Common myeloid progenitor, CD34-positive (primary cell): ENCODE measurements around the gene DHTKD1.
"Not testable (repeated sequence)": the region's sequence is repeated elsewhere in the genome, so short reads cannot be mapped to it uniquely, and the experiment has no call there.

Experiments used
- CTCF ChIA-PET: fragments of 350-600 bp; sonication (Branson Sonifier 250); formaldehyde crosslinking; loops from one replicate; lab custom pipeline; 2021; ENCODE audit warnings: antibody characterized with exemption; lab: Charles Lee
- POLR2A ChIA-PET: fragments of 350-600 bp; sonication (Branson Sonifier 250); formaldehyde crosslinking; loops from one replicate; lab custom pipeline; 2021; ENCODE audit warnings: antibody characterized with exemption; lab: Charles Lee
- DNase-seq, 3 donors: peaks; one replicate each; pipeline versions ENCODE4 v3.0.0 to v3.0.0-alpha.2; 2013
- H3K27ac ChIP-seq, 2 experiments: 1 replicate in 1 of 2; 2 replicates in 1 of 2; pipeline ENCODE4 v1.7.0; 2013; ENCODE audit warnings: inconsistent platforms in 2 of 2, low read length in 2 of 2, mild to moderate bottlenecking in 2 of 2, low read depth in 1 of 2, moderate library complexity in 1 of 2; ENCODE audit not compliant: severe bottlenecking in 2 of 2, insufficient read depth in 1 of 2, poor library complexity in 1 of 2
- H3K27me3 ChIP-seq, 5 experiments: replicated peaks in 2 of 5; 1 replicate in 3 of 5; 2 replicates in 2 of 5; pipeline versions ENCODE4 v1.6.1 to v1.7.0; 2013; ENCODE audit warnings: low read length in 4 of 5, mild to moderate bottlenecking in 2 of 5, moderate library complexity in 2 of 5, inconsistent platforms in 1 of 5; ENCODE audit not compliant: insufficient read depth in 5 of 5, control insufficient read depth in 4 of 5
- H3K36me3 ChIP-seq, 4 experiments: 1 replicate in 2 of 4; 2 replicates in 2 of 4; pipeline versions ENCODE4 v1.6.1 to v1.7.0; 2013; ENCODE audit warnings: low read length in 3 of 4, control low read depth in 1 of 4, mild to moderate bottlenecking in 1 of 4; ENCODE audit not compliant: control insufficient read depth in 4 of 4, insufficient read depth in 4 of 4
- H3K4me1 ChIP-seq, 4 experiments: 1 replicate in 3 of 4; 2 replicates in 1 of 4; pipeline versions ENCODE4 v1.6.1 to v1.7.1; 2013; ENCODE audit warnings: low read length in 3 of 4, mild to moderate bottlenecking in 3 of 4, control low read depth in 1 of 4, inconsistent platforms in 1 of 4, moderate library complexity in 1 of 4; ENCODE audit not compliant: control insufficient read depth in 4 of 4, insufficient read depth in 4 of 4; ENCODE audit errors: control extremely low read depth in 1 of 4
- H3K4me3 ChIP-seq, 7 experiments: 1 replicate in 4 of 7; 2 replicates in 3 of 7; pipeline versions ENCODE4 v1.5.1 to v1.7.0; 2013; ENCODE audit warnings: mild to moderate bottlenecking in 7 of 7, low read length in 6 of 7, moderate library complexity in 6 of 7, inconsistent platforms in 2 of 7, low read depth in 2 of 7, control low read depth in 1 of 7; ENCODE audit not compliant: insufficient read depth in 4 of 7, control insufficient read depth in 1 of 7; ENCODE audit errors: extremely low read depth in 1 of 7
- H3K9me3 ChIP-seq, 5 experiments: 1 replicate in 4 of 5; 2 replicates in 1 of 5; pipeline versions ENCODE4 v1.6.1 to v1.7.1; 2013; ENCODE audit warnings: low read length in 4 of 5, mild to moderate bottlenecking in 2 of 5, inconsistent platforms in 1 of 5, low read depth in 1 of 5, moderate library complexity in 1 of 5; ENCODE audit not compliant: control insufficient read depth in 4 of 5, insufficient read depth in 2 of 5; ENCODE audit errors: control extremely low read depth in 1 of 5
- WGBS: methylation state at CpG from one replicate; pipeline ENCODE4 v1.1.5; 2013; ENCODE audit not compliant: insufficient coverage; 5-methylcytosine and 5-hydroxymethylcytosine counted together

DHTKD1 gene

GRCh38 chr10:12063483-12063818 is 5.3 kb upstream of the DHTKD1 start:
- DNase-seq = peak in 2 of 3 donors; percentile 52 to 69
- no peaks in the 10 kb centered on the region for H3K9me3 ChIP-seq
- H3K4me1 ChIP-seq = peaks cover 0 to 18% (median 4%) of the 10 kb centered on the region in 4 experiments
- no CpG with 5 or more reads among the region's 3 CpGs for WGBS
- H3K27ac ChIP-seq = no peak overlapping the region
- CTCF ChIA-PET = interaction anchor here (1.0 to 1.3 kb wide), 4 partner anchors 10 to 54 kb away, joined by 3 to 6 read pairs (median 4); no protein-coding TSS in a partner anchor
- H3K27me3 ChIP-seq = no peaks in the 10 kb centered on the region
- H3K4me3 ChIP-seq = no peak overlapping the region
- no peaks in the 10 kb centered on the region for H3K36me3 ChIP-seq
- POLR2A ChIA-PET = interaction anchor here (0.5 kb wide), 1 partner anchor 69 kb away, joined by 5 read pairs; no protein-coding TSS in a partner anchor

- no peak overlapping the region for H3K4me3 ChIP-seq
- no peak overlapping the region for H3K27ac ChIP-seq
- CTCF ChIA-PET = interaction anchor here (0.6 to 1.7 kb wide), 4 partner anchors 12 to 1263 kb away, joined by 3 to 6 read pairs (median 4); no protein-coding TSS in a partner anchor
- DNase-seq = no peak
- 100% methylated on average over 2 of the region's 2 CpGs for WGBS
- no peaks in the 10 kb centered on the region for H3K36me3 ChIP-seq
- H3K27me3 ChIP-seq = no peaks in the 10 kb centered on the region
- no peaks in the 10 kb centered on the region for H3K9me3 ChIP-seq
- POLR2A ChIA-PET = interaction anchor here (0.6 kb wide), 1 partner anchor 113 kb away, joined by 4 read pairs; no protein-coding TSS in a partner anchor
- H3K4me1 ChIP-seq = peaks cover 7 to 23% (median 13%) of the 10 kb centered on the region in 4 experiments
Observed at GRCh38 chr10:12067336-12067735, 1.4 kb upstream of the DHTKD1 start.

DNA sequence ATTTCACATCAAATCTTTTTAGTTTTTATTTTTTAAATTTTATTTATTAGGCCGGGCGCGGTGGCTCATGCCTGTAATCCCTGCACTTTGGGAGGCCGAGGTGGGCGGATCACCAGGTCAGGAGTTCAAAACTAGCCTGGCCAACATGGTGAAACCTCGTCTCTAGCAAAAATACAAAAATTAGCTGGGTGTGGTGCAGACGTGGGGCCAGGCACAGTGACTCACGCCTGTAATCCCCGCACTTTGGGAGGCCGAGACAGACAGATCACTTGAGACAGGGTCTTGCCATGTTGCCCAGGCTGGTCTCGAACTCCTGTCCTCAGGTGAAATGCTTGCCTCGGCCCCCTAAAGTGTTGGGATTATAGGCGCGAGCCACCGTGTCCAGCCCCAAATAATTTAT is 2.7 kb downstream of the DHTKD1 start:
- H3K9me3 ChIP-seq, DNase-seq, POLR2A ChIA-PET, H3K27ac ChIP-seq, CTCF ChIA-PET, H3K4me3 ChIP-seq, H3K36me3 ChIP-seq, H3K27me3 ChIP-seq: not testable (repeated sequence)
- H3K4me1 ChIP-seq = peaks cover 7 to 12% (median 10%) of the 10 kb centered on the region in 4 experiments
- WGBS = 98% methylated on average over 10 of the region's 15 CpGs

- Histone ChIP-seq H3K27me3 (no peaks in the 10 kb centered on the region), H3K4me1 (peaks cover 7 to 19% (median 16%) of the 10 kb centered on the region in 4 experiments), H3K9me3 (no peaks in the 10 kb centered on the region), H3K27ac (no peak overlapping the region), H3K4me3 (no peak overlapping the region), H3K36me3 (peaks cover 0 to 6% (median 2%) of the 10 kb centered on the region in 4 experiments)
- CTCF ChIA-PET = interaction anchor here (0.9 to 1.4 kb wide), 2 partner anchors 13 to 17 kb away, joined by 3 to 4 read pairs; no protein-coding TSS in a partner anchor
- WGBS = 97% methylated on average over 3 of the region's 4 CpGs
- DNase-seq = no peak
- POLR2A ChIA-PET = no interaction called here
Observed at GRCh38 chr10:12073526-12073925, 4.8 kb downstream of the DHTKD1 start.

GRCh38 chr10:12077580-12078180 is 8.9 kb downstream of the DHTKD1 start:
- H3K4me3 ChIP-seq = no peak overlapping the region
- H3K27ac ChIP-seq = peak overlapping the region in 1 of 2 experiments; percentile 19
- ChIA-PET CTCF (interaction anchor here (1.6 kb wide), 1 partner anchor 10 kb away, joined by 5 read pairs; no protein-coding TSS in a partner anchor), POLR2A (no interaction called here)
- WGBS = 70% methylated on average over 8 of the region's 9 CpGs
- peaks cover 0 to 11% (median 7%) of the 10 kb centered on the region in 4 experiments for H3K36me3 ChIP-seq
- H3K4me1 ChIP-seq = peaks cover 0 to 15% (median 13%) of the 10 kb centered on the region in 4 experiments
- peak in 2 of 3 donors; percentile 65 to 76 for DNase-seq
- no peaks in the 10 kb centered on the region for H3K9me3 ChIP-seq
- H3K27me3 ChIP-seq = no peaks in the 10 kb centered on the region

DNA sequence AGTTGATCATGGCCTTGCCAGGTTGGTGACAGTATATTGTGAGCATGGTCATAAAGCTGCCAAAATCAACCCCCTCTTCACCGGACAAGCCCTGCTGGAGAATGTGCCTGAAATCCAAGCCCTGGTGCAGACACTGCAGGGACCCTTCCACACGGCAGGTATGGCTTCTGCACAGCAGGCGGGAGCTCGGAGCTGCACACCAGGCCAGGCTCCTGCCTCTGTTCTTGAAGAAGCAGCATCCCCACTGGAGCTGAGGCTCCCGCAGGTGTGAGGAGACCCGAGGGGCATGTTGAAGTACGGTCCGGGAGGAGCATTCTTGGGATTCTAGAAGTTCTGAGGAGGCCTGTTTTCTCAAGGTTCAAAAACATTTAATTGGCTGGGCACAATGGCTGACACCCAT is 12.7 kb downstream of the DHTKD1 start:
- Histone ChIP-seq H3K27me3 (no peaks in the 10 kb centered on the region), H3K27ac (no peak overlapping the region), H3K9me3 (no peaks in the 10 kb centered on the region), H3K36me3 (peaks cover 2 to 13% (median 11%) of the 10 kb centered on the region in 4 experiments), H3K4me1 (peaks cover 0 to 37% (median 29%) of the 10 kb centered on the region in 4 experiments), H3K4me3 (no peak overlapping the region)
- ChIA-PET POLR2A (no interaction called here), CTCF (no interaction called here)
- 99% methylated on average over 7 of the region's 8 CpGs for WGBS
- DNase-seq = no peak

DNA sequence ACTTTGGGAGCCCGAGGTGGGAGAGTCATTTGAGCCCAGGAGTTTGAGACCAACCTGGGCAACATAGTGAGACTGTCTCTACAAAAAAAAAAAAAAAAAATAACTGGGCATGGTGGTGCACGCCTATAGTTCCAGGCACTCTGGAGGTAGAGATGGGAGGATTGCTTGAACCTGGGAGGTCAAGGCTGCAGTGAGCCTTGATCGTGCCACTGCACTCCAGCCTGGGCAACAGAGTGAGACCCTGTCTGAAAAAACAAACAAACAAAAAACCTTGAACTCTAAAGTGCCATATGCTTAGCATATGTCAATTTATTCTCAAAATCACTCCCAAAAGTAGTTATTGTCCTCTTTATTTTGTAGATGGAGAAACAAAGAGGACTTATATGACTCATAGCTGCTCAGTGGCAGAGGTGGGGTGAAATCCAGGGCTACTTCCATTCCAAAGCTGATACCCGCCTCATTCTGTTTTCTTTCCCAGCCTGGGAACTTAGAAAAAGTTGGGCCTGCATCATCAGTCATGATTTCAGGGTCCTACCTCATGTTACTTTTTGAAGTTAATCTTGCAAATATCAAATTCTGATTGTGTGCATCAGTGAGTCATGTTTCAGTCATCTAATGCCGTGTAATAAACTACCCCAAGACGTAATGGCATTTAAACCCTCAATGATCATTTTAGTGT is 13.3 kb downstream of the DHTKD1 start:
- Histone ChIP-seq H3K27ac (no peak overlapping the region), H3K4me3 (no peak overlapping the region), H3K9me3 (no peaks in the 10 kb centered on the region), H3K36me3 (peaks cover 2 to 17% (median 15%) of the 10 kb centered on the region in 4 experiments), H3K27me3 (no peaks in the 10 kb centered on the region), H3K4me1 (peaks cover 0 to 37% (median 29%) of the 10 kb centered on the region in 4 experiments)
- ChIA-PET CTCF (no interaction called here), POLR2A (no interaction called here)
- no peak for DNase-seq
- WGBS = 94% methylated on average over 5 of the region's 6 CpGs
